Brain pericyte (primary cell): ENCODE measurements around the gene IRAK2.

Experiments
- DNase-seq: peaks from one replicate; pipeline ENCODE4 v3.0.0-alpha.2; 2012; ENCODE audit warnings: low read depth, low spot score

Gene IRAK2

DNA sequence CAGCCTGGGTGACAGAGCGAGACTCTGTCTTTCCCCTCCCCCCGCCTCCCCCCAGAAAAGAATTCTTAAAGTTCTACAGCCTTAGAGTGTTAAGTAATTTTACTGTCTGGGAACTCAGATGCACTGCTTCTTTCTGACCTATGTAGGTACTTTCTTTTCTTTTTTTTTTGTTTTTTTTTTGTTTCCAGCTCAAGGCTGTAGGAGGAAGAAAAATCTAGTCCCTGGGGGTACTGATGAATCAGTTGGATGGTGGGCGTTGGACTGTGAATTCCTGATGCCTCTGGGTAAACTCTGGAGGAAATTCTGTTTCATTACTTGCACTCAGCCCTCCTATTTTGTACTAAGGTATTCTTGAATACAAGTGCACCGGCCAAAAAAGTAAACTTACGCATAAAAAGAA lies 117.2 kb downstream of the IRAK2 start:
- no peak for DNase-seq

DNA sequence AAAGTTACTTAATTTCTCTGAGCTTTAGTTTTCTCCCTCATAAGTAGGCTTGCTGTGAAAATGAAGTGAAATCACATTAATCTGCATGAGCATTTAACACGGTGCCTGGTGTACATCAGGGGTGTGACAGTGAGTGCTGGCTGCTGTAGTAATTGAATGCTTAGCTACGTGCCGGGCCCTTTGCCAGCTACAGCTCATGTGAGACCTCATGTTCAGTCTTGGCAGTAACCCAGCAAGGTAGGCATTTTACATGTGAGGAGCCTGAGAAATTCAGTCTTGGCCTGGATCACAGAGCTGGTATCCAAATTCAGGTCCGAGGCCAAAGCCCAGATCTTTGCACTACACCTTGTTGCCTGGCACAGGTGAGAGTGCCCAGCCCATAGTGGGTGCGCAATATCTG lies 118.9 kb downstream of the IRAK2 start:
- DNase-seq = no peak

GRCh38 chr3:10284496-10284895 lies 119.8 kb downstream of the IRAK2 start:
- no peak for DNase-seq

GRCh38 chr3:10285272-10286132 lies 120.8 kb downstream of the IRAK2 start:
- no peak for DNase-seq

DNA sequence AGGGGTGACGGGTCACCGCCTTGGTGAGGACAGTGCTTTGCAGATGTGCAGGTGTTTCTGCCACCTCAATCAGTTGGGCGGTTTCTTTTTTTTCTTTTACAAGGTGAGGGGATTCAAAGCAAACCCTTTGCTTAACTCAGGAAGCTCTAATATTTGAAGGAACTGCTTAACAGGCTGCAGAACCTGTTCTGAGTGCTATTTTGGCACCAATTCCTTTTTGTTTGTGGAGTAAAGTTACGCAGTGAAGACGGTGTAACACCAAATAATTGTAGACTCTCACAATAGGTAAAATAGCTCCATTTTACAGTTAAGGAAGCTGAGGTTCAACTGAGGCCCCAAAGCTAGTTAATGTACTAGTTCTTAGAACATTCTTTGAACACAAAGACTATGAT lies 121.4 kb downstream of the IRAK2 start:
- DNase-seq = no peak

- DNase-seq = peak; percentile 31
Measured at GRCh38 chr3:10286596-10287295, 122.0 kb downstream of the IRAK2 start.

DNA sequence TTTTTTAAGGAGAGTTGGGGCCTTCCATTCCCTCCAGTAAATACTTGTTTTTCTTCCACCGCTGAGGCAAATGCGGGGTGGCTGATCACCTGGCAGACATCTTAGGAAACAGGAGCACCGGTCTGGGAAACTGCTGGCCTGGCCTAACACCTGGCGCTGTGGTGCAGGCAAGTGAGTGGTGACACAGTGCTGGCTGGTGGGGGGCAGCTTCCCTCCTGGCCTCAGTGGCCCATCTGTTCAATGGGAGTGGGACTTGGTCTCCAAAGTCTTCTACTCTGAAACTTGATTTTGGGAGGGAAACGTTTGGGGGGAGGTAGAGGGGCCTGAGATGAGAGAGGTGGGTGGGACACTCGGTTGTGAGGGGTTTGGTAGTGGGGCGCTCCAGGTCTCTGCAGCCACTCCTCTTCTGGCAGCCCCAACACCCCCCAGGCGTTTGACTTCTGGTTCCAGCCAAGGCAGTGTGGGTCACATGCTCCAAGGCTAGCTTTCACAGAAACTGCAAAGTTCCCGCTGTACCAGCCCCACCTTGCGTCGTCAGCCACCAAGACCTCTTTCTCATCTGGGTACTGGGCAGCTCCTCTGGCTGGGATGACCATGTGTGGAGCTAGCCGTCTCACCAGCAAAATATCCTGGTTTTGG lies 123.3 kb downstream of the IRAK2 start:
- no peak for DNase-seq

- DNase-seq = no peak
Measured at GRCh38 chr3:10288575-10288960, 123.8 kb downstream of the IRAK2 start.

DNA sequence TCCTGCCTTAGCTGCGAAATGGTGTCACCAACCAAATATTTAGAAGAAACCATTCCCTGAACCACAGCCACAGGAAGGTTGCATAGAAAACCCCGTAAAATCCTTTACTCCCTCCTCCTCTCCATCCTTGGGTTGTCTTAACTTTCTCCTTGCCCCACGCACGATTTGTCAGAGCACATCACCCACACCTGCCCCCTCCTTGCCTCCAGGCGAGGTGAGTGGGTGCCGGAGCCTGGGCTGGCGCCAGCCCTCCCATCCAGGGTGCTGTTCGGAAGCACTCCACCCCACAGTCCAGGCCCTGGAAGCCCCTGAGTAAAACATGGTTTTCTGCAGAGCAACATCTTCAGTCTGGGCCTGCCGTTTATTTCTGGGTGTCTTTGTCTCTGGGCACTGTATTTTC lies 124.4 kb downstream of the IRAK2 start:
- no peak for DNase-seq

- DNase-seq = no peak
Measured at GRCh38 chr3:10289787-10290355, 125.2 kb downstream of the IRAK2 start.

DNA sequence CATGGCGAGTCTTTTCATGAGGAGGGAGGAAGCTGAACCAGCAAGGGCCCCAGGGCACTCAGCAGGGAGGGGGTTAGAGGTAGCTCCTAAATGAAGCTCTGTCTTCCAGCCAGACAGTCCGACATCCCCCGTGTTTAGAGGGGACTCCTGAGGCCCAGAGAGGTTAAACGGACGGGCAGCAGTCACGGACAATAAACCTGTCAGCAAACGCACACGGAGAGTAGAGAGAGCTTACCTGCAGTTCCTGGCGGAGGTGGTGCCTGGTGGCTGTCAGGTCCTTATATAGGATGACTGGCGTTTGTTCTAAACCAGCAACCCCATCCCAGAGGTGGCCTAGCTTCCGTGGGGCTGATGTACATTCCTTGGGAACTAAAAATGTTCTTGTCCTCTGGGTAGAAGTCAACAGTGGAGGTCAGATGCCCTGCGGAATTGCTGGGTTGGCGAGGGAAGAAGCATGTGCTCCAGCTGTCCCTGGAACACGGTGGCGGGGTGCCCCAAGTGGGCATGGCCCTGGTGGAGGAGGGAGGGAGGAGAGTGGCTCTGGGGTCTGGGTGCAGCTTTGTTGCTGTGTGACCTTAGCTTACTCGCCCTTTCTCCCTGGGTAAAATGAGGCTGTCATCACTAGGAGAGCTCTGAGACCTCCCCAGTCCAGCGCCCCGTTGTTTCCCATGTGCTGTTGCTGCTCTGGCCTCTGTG lies 125.9 kb downstream of the IRAK2 start:
- DNase-seq = no peak

DNA sequence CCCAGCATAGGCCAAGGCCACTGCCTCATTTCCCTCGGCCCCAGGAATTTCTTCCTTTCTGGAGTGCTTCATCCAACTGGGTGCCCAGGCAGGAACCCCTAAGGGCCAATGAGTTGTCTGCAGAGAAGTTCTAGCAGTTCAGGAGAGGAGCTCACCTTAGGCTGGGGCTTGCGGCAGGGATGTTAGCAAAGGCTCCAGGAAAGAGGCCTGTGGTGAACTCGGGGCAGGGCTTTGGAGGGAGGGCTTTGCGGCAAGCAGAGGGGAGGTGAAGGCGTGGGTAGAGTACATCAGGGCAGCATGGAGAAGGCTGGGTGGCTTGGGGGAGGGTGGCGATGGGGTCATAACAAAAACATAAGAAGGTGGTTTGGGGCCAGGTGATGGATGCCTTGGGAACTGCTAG lies 126.9 kb downstream of the IRAK2 start:
- DNase-seq = no peak

DNA sequence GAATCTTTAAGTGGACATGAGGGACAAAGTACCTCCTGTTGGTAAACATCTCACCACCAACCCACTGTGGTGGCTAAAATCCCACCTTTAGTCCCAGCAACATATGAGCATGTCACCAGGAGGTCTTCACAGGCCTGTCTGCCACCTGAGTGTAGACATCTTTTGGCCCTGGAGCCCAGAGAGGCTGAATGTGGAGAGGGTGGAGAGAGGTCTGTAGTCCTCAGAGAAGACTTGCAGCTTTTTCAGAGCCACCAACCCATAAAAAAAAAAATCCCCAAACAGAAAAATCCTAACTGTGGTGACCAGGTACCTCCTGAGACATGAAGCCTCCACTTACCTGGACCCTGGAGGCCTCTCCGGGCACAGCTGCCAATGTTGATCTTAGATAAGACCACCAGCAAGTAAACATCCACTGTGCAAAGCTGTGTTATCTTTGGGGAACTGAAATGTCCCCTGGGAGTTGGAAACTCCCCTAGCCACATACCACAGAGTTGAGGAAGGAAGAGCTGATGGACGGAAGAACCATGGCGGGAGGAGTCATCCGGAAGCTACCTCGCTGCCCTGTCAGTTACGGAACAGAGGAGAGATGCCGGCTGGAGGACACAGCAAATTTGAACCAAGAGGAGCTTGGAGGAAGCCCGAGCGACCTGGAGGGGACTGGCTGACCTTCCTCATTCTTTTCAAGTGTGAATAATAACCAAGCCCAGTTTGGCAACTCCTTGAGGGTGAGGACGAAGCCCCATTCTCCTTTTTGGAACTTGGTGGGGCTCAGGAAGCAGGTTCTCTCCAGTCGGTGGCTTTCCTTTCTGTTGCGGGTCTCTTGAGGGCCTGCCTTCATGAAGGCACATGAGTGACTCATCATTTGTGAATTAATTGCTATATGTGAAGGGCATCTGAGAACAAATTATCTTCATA lies 128.0 kb downstream of the IRAK2 start, which contains the start of gene GHRL:
Gene GHRL (minus strand): TSS at position 443 of the 915 bp plus-strand sequence. CDS start 2,767 bp downstream, outside the sequence.
- DNase-seq = no peak
